Caco-2 (cell line): ENCODE results near the gene MIPEP. TPM values are rescaled to one million over a fixed set of nuclear protein-coding genes. Genes with fewer than 3 reads are reported as not detected.

Experiments
- BruUV-seq: library from RNA; stranded (reverse); fragments of 400-500 nt; replicated peaks from 2 replicates; lab custom pipeline; 2021; lab: Mats Ljungman, UMichigan
- CTCF ChIA-PET: fragments of 300-600 bp; sonication (Branson Sonifier 250); formaldehyde crosslinking; loops from one replicate; lab custom pipeline; 2022; ENCODE audit warnings: antibody characterized with exemption; lab: Charles Lee
- POLR2A ChIA-PET: fragments of 300-600 bp; sonication (Branson Sonifier 250); formaldehyde crosslinking; loops from one replicate; lab custom pipeline; 2022; ENCODE audit warnings: antibody characterized with exemption; lab: Charles Lee
- DNase-seq, 2 experiments: peaks; one replicate each; pipeline versions ENCODE4 v3.0.0 to v3.0.0-alpha.2; 2020 to 2022
- H3K27me3 ChIP-seq: replicated peaks from 2 replicates; pipeline ENCODE4 v1.6.0; 2011; ENCODE audit warnings: low read length; ENCODE audit not compliant: control insufficient read depth, insufficient read depth
- H3K36me3 ChIP-seq: 2 replicates; pipeline ENCODE4 v1.5.1; 2011; ENCODE audit warnings: low read length; ENCODE audit not compliant: control insufficient read depth, insufficient read depth
- H3K4me1 ChIP-seq: fragments of 250-450 bp; sonication (Bioruptor Pico); 2 replicates; pipeline ENCODE4 v1.5.1; 2020; ENCODE audit warnings: mild to moderate bottlenecking
- H3K4me3 ChIP-seq: 2 replicates; pipeline ENCODE4 v1.5.1; 2011; ENCODE audit warnings: low read depth, mild to moderate bottlenecking, control low read depth, low read length
- H3K9me3 ChIP-seq: fragments of 250-450 bp; sonication (Bioruptor Pico); 2 replicates; pipeline ENCODE4 v1.5.1; 2020; ENCODE audit warnings: mild to moderate bottlenecking, moderate library complexity
- H3K27ac Mint-ChIP-seq: one replicate; pipeline ENCODE4 v1.8.0; 2022; ENCODE audit warnings: mixed read lengths; ENCODE audit not compliant: unreplicated experiment
- H3K27me3 Mint-ChIP-seq: one replicate; pipeline ENCODE4 v1.8.0; 2022; ENCODE audit warnings: mixed read lengths; ENCODE audit not compliant: insufficient read depth, unreplicated experiment
- H3K36me3 Mint-ChIP-seq: one replicate; pipeline ENCODE4 v1.8.0; 2022; ENCODE audit warnings: mild to moderate bottlenecking, mixed read lengths; ENCODE audit not compliant: insufficient read depth, unreplicated experiment
- H3K4me1 Mint-ChIP-seq: one replicate; pipeline ENCODE4 v1.8.0; 2022; ENCODE audit warnings: low read depth, mixed read lengths; ENCODE audit not compliant: unreplicated experiment
- H3K4me3 Mint-ChIP-seq: one replicate; pipeline ENCODE4 v1.8.0; 2022; ENCODE audit warnings: mild to moderate bottlenecking, moderate library complexity, mixed read lengths; ENCODE audit not compliant: unreplicated experiment
- H3K9me3 Mint-ChIP-seq: one replicate; pipeline ENCODE4 v1.8.0; 2022; ENCODE audit warnings: mixed read lengths; ENCODE audit not compliant: unreplicated experiment
- CTCF ChIP-seq, 2 experiments: fragments of 200-600 bp in 1 of 2; IDR thresholded peaks; 1 replicate in 1 of 2; 2 replicates in 1 of 2; pipeline versions ENCODE4 v1.5.1 to v1.8.0; 2011 to 2022; ENCODE audit warnings: antibody characterized with exemption in 1 of 2, control low read depth in 1 of 2, inconsistent platforms in 1 of 2, low read depth in 1 of 2, low read length in 1 of 2, mild to moderate bottlenecking in 1 of 2, moderate library complexity in 1 of 2; ENCODE audit not compliant: insufficient read depth in 1 of 2, severe bottlenecking in 1 of 2, unreplicated experiment in 1 of 2
- intact Hi-C: fragments of 100-400 bp; cut with micrococcal nuclease; formaldehyde crosslinking; loops from one replicate; pipeline ENCODE4 v1.10.0; 2022; ENCODE audit not compliant: unreplicated experiment
- total RNA-seq: library from RNA; stranded (reverse); gene quantifications from 2 replicates; pipeline ENCODE4 v1.2.3, GENCODE V29; 2022

MIPEP gene
- total RNA-seq, 1 experiment from 2014 or later: 40.6 TPM

DNA sequence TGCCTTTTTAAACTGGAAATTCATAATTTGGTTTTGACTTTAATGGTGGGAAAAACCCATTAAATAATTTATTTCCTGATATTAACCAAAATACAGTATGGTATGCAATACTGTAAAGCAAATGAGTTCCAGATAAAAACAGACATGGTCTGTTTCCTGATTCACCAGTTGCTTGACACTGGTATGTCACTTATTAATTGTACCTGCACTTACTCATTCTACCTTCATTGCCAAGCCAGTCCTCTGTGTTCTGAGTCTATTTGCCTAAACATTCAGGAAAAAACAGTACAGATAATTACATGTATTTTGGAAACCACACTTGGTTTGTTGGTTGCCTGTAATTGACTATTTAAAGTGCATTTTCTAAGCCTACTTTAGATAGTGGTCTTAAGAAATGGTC lies 159.7 kb downstream of the MIPEP start:
- no peaks in the 10 kb centered on the region for H3K4me1 ChIP-seq
- no peaks in the 10 kb centered on the region; the same call in 1 of the 2 replicates for H3K9me3 ChIP-seq
- no peak for DNase-seq
- no peak overlapping the region for H3K4me3 ChIP-seq
- H3K9me3 Mint-ChIP-seq: no peaks in the 10 kb centered on the region
- TF ChIP-seq CTCF (IDR thresholded peaks at IDR 0.05; ENCODE audit: insufficient read depth in 1 of 2, low read depth in 1 of 2, low read length in 1 of 2, severe bottlenecking in 1 of 2, unreplicated experiment in 1 of 2): no peak
- H3K27me3 ChIP-seq: no peaks in the 10 kb centered on the region
- no peak overlapping the region for H3K27ac Mint-ChIP-seq
- H3K36me3 Mint-ChIP-seq: no peaks in the 10 kb centered on the region
- POLR2A ChIA-PET: no interaction called here
- H3K4me1 Mint-ChIP-seq: no peaks in the 10 kb centered on the region
- no peaks in the 10 kb centered on the region for H3K27me3 Mint-ChIP-seq
- intact Hi-C loops: no loop called here
- CTCF ChIA-PET: no interaction called here
- no peaks in the 10 kb centered on the region for H3K36me3 ChIP-seq
- no peak overlapping the region for H3K4me3 Mint-ChIP-seq
- BruUV-seq: no TSS peak

DNA sequence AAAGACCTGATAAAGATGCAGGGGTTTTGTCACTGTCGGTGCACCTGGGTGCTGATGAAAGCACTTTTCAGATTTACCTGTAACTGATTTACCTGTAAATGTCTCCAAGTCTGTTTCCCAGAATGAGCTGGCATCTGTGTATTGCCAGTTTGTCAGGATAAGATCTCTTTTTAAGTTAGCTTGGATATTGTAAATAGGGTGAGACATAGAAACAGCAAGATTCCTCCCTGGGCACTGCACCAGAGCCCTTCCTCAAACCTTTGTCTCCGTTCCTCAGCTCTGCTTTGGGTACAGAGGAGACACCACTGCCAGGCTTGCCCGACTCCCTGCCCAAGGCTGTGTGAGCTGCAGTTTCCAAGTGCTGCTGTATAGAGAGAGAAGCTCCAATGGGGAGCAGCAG lies 160.4 kb downstream of the MIPEP start:
- BruUV-seq: no TSS peak

DNA sequence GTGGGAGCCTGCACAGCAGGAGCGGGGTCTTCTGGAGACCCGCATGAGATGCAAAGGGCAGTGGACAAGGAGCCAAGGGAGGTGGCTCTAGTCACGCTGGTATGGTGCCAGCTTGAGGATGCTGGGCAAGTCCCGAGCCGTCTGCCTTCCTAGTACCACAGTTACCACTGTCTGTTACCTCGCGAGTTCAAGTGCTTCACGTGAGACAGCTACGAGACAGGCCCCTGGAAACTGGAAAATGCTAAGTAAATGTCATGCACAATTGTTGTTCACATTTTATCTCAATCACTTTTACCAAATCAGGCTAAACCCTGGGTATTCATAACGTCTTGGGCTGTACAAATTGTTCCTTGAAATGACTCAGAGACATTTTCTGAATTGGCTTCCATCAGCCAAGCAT lies 163.3 kb downstream of the MIPEP start:
- Mint-ChIP-seq H3K4me1 (peaks cover 13% of the 10 kb centered on the region), H3K4me3 (no peak overlapping the region), H3K27me3 (no peaks in the 10 kb centered on the region), H3K36me3 (no peaks in the 10 kb centered on the region), H3K27ac (no peak overlapping the region), H3K9me3 (no peaks in the 10 kb centered on the region)
- no peaks in the 10 kb centered on the region for H3K27me3 ChIP-seq
- H3K9me3 ChIP-seq: no peaks in the 10 kb centered on the region
- TF ChIP-seq CTCF (IDR thresholded peaks at IDR 0.05; ENCODE audit: insufficient read depth in 1 of 2, low read depth in 1 of 2, low read length in 1 of 2, severe bottlenecking in 1 of 2, unreplicated experiment in 1 of 2): no peak
- CTCF ChIA-PET: no interaction called here
- BruUV-seq: no TSS peak
- POLR2A ChIA-PET: no interaction called here
- no peak overlapping the region for H3K4me3 ChIP-seq
- intact Hi-C loops: no loop called here
- H3K4me1 ChIP-seq: no peaks in the 10 kb centered on the region
- DNase-seq: no peak
- no peaks in the 10 kb centered on the region for H3K36me3 ChIP-seq

More for the DNA sequence above, 160.4 kb downstream of the MIPEP start:
- no peaks in the 10 kb centered on the region for H3K4me1 Mint-ChIP-seq
- no peaks in the 10 kb centered on the region for H3K36me3 Mint-ChIP-seq
- no peaks in the 10 kb centered on the region for H3K9me3 Mint-ChIP-seq
- ChIA-PET CTCF (no interaction called here), POLR2A (no interaction called here)
- no peak for DNase-seq
- no peak overlapping the region for H3K4me3 ChIP-seq
- H3K27me3 ChIP-seq: no peaks in the 10 kb centered on the region
- TF ChIP-seq CTCF (IDR thresholded peaks at IDR 0.05; ENCODE audit: insufficient read depth in 1 of 2, low read depth in 1 of 2, low read length in 1 of 2, severe bottlenecking in 1 of 2, unreplicated experiment in 1 of 2): no peak
- no peak overlapping the region for H3K27ac Mint-ChIP-seq
- H3K4me3 Mint-ChIP-seq: no peak overlapping the region
- intact Hi-C loops: no loop called here
- H3K4me1 ChIP-seq: no peaks in the 10 kb centered on the region
- H3K9me3 ChIP-seq: no peaks in the 10 kb centered on the region
- no peaks in the 10 kb centered on the region for H3K27me3 Mint-ChIP-seq
- no peaks in the 10 kb centered on the region for H3K36me3 ChIP-seq
